NOMO-1 (cell line): ENCODE results near the gene SHISAL2A.
A peak's percentile ranks its signal among the peaks of the same experiment; 100 is the strongest.

ENCODE experiments used
- DNase-seq, 2 experiments: peaks; one replicate each; lab custom pipeline; 2025; ENCODE audit not compliant: unreplicated experiment in 2 of 2; lab: John Stamatoyannopoulos, UW

The SHISAL2A gene

DNA sequence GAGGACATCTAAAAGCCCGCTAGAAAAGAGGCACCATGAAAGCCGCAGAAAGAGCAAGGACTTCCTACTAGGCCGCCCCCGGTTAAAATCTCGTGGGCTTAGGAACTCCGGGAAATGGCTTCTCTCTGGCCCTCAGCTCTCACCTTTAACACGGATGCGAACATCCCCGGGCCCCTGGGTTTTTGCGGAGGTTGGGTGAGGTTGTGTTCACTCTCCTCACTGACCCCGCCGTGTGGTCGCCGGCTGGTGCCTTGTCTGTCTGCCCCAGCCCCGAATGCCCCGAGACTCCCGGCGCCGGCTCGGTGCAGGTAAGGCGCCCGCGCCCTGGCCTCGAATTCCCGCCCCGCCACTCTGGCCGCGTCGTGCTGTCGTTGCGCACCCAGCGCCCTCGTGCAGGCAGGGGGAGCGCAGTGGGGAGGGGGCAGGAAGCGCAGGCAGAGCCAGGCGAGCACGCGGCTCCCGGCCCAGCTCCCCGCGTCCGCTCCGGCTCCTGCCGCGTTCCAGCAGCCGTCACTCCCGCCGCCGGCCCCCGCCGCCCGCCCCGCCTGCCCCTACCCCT is at the start of gene SHISAL2A:
SHISAL2A (plus strand) TSS at position 437 of the 559 bp plus-strand sequence. CDS start 326 bp downstream, outside the sequence.
- DNase-seq, result peak; percentile 35 to 42

DNA sequence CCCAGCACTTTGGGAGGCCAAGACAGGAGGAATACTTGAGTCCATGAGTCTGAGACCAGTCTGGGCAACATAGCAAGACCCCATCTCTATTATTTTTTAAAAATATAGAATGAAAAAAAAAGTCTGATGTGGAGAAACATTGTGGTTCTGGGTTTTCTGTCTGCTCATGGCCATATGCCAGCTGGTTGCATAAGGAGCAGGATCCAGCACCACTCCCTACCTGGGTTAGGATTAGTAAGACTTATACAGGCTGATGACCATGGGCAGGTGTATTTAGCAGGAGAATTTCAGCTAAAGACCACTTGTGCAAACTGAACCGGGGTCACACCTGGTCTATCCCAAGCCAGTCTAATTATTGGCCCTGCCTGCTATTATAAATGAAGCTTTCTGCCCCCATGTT is 47.5 kb upstream of the SHISAL2A start:
- DNase-seq, result no peak

DNA sequence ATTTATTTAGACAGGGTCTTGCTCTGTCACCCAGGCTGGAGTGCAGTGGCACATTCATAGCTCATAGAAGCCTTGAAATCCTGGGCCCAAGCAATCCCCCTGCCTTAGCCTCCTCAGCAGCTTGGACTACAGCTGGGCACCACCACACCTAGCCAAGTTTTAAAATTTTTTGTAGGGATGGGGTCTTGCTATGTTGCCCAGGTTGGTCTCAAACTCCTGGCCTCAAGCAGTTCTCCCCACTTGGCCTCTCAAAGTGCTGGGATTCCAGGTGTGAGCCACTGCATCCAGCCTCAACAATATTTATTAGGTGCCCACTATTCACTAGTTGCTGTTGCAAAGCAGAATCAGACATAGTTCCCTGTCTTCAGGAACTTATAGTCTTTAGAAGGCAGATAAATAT is 44.9 kb upstream of the SHISAL2A start:
- no peak for DNase-seq

DNA sequence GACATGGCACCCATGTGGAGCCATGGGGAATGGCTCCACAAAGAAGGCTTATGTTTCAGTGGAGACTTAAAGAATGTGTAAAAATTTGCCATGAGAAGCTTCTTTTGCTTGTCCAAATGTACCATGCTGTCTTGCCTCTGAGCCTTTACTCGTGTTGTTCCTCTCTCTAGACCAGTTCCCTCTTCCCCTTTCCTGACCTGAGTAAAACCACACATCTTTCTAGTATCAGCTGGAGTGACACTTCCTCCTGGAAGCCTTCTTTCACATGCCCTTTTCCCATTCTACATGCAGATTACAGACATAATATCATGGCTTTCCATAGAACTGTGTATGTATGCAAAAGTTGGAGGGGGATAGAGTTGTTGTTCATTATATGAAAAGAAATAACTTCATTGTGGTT is 44.4 kb upstream of the SHISAL2A start:
- peak; percentile 26 to 71 for DNase-seq

DNA sequence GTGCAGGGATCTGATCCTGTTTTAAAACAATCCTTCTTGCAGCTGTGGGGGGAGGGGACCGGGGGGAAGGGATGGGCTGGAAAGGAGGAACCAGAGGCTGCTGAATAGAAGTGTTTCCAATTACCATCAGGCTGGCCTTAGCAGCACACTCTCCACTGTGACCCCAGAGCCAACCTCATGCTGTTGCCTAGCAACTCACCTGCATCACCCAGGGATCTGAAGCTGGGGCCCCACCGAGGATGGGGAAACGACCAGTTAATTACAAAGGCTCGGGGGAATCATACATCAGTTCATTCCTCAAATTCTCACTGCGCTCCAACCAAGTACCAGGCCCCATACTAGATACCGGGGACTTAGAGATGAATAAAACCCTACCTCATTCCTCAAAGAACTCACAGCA is 42.7 kb upstream of the SHISAL2A start:
- DNase-seq, result no peak

DNA sequence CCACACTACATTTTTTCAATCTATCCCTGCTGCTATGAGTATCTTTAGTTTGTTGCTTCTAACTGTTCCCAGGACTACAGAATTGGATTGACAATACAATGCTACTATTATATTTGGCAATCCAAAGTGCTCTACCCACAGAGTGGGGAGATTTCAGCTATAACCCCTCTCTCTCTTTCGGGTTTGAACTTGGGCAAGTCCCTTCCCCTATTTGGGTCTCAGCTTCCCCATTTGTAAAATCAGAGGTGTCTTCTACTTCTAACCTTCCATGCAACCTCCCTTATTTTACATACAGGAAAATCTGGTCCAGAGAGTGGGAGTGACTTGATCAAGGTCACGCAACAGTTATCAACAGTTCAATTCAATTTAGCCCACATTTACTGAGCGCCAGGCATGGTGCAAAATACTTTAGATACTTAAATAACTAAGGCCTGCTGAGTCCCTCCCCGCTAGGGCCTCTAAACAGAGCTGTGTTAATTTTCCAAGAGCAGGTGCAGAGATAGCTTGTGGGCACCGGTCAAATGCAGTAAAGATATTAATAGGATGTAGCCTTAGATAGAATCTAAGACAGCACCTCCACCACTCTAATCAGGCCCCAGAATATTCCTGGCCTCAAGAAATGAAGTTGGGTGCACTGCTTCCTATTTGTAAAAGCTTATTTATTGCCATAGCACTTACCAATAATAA is 40.2 kb upstream of the SHISAL2A start:
- DNase-seq, result peak in 1 of 2 experiments; percentile 8

DNA sequence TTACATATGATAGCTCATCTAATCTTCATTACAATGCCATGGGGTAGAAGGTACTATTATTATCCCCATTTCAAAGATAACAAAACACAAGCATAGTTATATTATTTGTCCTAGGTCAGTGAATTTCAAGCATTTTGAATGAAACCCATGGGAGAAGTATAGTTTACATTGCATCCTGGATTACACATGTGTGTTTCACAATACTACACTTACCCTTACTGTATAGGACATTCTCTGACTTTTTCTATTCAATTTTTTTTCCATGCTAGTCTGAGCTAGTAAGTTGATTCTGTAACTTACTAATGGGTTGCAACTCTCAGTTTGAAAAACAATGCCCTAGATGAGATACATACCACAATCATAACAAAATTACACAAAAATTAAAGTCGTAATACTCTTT is 39.5 kb upstream of the SHISAL2A start:
- DNase-seq, result peak in 1 of 2 experiments; percentile 7

DNA sequence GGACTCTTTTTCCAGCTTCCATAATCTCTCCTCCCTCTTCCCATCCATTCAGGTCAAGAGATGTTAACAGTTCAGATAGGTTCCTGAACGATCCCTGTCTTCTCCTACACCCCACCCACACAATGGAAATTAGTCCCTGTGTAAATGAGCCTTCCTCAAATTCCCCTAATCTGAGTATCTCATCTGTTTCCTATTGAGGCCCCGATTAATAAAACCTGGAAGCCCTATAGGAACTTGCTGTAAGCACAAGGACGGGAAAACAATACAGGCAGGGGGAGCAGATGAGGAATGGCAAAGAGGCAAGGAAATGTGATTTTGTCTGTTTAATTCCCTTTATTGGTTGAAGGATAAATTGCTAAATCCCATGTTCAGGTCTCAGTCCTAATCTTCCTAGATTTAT is 37.9 kb upstream of the SHISAL2A start:
- no peak for DNase-seq

DNA sequence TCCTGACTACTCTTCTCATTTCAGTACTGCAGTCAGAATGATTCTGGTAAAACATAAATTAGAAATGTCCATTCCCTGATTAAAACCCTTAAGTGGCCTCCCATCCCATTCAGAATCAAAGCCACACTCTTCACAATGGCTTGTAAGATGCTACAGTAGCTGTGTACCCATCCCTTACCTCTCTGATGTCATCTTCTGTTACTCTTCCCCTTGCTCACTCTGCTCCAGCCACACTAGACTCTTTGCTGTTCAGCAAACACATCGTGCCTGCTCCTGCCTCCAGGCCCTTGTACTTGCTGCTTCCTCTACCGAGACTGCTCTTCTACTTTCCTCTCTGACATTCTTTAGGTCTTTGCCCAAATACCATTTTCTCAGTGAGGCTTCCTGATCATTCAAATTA is 35.1 kb upstream of the SHISAL2A start:
- no peak for DNase-seq

DNA sequence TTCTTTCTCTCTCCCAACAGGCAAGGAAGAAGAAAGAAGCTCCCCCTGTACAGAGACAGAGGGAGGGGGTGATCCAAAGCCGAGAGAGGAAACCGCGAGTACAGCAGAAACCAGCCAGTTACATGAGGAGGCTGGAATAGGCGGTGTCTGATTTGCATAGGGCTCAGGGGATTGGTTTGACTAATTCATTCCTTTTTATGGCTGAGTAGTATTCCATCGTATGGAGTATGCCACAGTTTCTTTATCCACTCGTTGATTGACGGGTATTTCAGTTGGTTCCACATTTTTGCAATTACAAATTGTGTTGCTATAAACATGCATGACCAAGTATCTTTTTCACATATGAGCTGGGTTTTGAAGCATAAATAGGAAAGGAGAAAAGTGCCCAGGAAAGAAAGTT is 34.2 kb upstream of the SHISAL2A start:
- DNase-seq, result no peak

DNA sequence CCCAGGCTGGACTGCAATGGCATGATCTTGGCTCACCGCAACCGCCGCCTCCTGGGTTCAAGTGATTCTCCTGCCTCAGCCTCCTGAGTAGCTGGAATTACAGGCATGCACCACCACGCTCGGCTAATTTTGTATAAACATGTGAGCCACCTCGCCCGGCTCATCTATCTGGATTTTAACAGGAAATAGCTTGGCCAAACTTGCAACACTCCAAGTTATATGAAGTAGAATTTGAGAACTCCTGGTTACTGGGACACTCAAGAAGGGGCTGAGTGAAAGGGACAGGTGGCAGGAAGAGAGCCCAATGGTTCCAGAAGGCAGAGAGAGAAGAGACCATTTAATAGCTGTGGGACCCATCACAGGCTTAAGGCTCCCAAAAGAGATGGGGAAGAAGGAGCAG is 33.7 kb upstream of the SHISAL2A start:
- no peak for DNase-seq

DNA sequence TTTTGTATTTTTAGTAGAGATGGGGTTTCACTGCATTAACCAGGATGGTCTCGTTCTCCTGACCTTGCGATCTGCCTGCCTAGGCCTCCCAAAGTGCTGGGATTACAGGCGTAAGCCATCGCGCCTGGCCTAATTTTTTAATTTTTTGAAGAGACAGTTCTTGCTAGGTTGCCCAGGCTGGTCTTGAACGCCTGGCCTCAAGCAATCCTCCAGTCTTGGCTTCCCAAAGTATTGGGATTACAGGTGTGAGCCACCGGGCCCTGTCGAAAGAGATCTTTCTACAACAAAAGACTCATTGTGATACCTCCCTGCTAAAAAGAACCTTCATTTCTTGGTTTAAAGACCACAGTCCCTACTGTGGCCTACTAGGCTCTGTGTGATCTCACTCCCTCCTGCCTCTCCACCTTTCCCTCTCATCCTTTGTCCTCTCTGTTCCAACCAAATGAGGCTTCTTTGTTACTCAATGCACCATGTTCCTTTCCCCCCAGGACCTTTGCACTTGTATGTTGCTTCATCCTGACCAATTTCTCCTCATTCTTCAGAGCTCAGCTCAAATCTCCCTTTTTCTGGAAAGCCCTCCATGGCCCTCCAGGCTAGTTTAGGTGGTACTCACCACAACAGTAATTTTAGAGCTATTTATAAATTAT is 32.3 kb upstream of the SHISAL2A start:
- no peak for DNase-seq

DNA sequence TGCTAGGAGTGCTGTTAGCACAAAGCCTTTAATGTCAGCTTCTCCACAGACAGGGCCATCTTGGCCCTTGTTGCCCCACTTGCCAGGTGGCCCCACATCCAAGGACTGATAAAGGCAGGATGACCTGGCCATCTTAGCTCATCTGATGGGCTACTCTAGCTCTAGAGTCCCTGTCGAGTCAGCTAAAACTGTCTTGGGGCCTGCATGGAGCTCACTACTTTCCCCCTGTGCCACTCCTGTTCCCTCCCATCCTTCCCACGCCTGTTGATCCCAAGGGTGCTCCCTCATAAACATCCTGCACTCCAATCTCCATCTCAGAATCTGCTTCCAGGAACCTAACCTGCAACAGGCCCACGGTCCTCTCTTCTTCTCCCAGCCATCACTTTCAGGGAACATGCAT is 31.4 kb upstream of the SHISAL2A start:
- DNase-seq, result no peak

DNA sequence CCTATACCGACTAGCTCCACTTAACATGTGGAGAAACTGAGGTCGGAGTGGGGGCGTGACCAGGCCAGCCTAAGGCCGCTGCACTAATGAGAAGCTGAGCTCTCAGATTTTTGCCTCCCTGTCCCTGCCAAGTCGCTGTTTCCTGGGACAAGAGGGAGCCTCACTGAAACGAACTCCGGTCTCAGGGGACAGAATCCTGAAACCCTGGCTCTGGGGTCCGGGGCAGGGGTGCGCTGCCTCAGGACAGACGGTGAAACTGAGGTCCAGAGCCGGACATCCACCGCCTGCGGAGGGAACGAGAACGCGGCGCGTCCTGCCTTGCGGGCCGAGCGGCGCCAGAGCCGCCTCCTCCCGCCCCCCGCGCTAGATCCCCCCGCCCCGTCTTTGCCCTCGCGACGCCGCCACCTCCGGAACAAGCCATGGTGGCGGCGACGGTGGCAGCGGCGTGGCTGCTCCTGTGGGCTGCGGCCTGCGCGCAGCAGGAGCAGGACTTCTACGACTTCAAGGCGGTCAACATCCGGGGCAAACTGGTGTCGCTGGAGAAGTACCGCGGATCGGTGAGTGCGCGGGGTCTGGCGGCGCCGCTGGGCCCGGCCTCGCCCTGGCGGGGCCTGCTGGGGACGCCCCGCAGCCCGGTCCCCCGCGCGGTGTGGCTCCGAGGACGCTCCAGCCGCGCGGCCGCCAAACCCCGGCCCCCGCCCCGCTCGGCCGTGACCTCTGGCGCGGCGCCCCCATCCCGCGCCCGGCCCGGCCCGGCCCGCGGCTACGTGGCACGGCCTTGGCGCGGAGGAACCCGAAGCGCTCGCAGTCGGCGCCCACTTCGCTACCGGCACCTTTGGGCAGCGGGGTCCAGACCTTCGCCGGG is 30.7 kb upstream of the SHISAL2A start, which contains the start of gene GPX7:
GPX7 (plus strand) TSS at position 381 of the 865 bp plus-strand sequence; CDS start at position 420, 39 bp downstream.
- peak; percentile 36 for DNase-seq

DNA sequence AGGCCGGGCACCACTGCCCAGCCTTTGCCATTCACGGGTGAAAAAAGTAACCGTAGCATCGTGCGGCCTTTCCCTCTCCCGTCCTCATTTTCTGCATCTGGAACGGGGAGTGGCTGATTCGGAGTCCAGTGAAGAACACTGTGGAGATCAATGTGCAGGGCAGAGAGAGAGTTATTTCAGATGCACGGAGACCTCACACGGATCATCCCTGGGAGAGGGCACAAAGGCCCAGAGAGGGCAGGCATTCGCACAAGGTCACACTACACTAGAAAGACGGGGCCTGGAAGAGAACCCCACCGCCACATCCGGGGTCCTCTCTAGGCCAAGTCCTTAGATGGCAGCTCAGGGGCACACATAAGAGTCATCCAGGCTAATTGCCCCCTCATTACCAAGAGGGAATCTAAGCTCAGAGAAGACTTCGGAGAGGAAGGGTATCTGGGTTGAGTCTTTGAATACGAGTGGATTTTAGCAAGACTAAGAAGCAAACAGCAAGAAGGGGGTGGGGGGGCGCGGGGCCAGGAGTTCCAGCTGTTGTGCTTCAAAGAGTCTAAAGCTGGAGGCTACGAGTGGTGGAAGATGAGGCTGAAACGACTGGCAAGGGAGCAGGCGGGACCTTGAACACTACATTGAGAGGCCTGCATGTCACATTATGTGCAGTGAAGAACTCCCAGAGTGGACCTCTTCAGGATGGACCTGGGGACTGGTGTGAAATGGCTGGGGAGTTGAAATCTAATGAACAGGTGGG is 29.9 kb upstream of the SHISAL2A start:
- DNase-seq, result no peak

DNA sequence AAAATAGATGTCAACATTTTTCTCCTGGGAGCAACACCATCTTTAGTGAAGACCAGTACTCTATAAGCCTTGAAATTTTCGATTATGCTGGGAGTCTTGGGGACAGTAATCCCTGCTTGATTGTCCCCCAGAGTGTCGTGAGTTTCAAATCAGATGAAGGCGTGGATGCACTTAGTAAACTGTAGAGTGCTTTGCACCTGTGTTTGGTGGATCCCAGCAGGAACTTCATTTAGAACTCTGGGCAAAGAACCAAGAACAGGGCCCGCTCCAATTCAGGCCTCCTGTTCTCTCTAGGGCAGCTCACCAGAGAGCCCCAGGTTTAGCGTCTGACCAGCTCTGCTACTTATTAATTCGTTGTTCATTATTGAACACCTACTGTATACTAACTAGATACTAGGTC is 29.3 kb upstream of the SHISAL2A start:
- no peak for DNase-seq

DNA sequence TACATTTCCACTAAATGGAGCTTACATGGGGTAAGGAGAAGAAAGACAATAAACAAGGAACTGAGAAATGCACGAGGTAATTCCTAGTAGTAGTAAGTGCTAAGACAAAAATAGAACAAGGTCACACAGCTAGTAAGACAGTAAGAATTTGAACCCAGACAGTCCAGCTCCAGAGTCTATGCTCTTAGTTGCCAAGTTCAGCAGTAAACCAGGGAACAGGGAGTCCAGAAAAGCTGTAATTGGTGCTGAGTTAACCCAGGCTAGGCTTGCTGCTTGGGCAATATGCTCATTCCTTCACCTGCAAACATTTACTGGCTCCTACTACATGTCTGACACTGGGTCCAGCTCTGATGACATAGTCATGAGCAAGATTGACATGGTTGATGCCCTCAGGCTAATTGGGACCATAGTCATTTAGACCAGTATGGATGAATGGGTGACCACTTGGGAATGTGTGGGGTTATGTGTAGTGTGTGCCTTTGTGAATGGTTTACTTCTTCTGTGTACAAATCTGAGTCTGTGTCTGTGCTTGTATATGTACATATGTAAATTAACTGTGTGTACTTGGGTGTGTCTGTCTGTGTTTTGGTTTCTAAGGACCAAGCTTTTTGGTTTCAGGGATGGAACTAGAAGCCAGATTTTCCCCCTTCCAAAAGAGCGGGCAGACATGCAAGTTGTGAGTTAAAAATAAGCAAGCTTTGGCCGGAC is 28.8 kb upstream of the SHISAL2A start:
- peak in 1 of 2 experiments; percentile 12 for DNase-seq

DNA sequence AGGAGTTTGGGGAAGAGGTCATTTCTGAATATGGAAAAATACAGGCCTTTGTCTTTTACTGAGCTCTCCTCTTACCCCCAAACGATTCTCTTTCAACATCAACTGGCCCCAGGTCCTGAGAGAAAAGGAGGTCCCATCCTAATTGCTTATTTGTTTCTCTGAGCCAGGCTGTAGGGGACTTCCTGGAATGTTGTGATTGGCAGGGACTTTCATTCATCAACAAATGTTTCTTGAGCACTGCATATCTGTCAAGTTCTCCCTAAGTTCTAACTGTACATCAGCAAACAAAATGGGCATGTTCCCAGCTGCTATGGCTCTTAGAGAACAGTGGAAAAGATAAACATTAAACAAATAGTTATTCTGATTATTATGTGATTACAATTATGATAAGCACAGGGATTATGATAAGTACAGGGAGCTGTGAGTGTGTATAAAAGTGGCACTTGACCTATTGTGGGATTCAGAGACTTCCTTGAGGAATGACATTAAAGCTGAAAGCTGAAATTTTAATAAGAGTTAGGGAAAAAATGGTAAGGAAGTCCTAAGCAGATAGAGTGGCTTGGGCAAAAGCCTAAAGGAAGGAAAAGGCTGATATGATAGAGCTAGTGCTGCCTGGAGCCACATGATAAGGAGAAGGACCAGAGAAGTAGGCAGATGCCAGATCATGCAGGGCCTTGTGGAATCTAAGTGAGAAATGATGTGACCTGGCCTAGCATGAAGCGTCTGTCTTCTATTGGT is 19.2 kb upstream of the SHISAL2A start:
- DNase-seq, result no peak

DNA sequence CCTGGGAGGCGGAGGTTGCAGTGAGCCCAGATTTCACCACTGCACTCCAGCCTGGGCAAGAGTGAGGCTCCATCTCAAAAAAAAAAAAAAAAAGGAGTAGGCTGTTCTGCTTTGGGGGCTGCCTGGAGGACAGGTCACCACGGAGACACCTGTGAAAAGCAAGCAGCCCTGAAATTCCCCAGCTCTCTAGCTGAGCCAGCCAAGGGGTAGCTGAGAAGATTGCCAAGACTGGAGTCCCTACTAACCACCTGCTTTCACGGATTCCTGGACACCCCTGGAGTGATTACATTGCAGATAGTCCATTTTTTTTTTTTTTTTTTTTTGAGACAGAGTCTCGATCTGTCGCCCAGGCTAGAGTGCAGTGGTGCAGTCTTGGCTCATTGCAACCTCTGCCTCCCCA is 18.3 kb upstream of the SHISAL2A start:
- DNase-seq, result no peak
